GM18511 (cell line): ENCODE measurements around the gene ZC3H14.
"Not testable (repeated sequence)": the region's sequence is repeated elsewhere in the genome, so short reads cannot be mapped to it uniquely, and the experiment has no call there.

Source experiments
- ATAC-seq: cut with Tn5 transposase; IDR thresholded peaks from one replicate; pipeline ENCODE4 v1.9.1; 2021; ENCODE audit warnings: mild to moderate bottlenecking, moderate library complexity; ENCODE audit not compliant: unreplicated experiment

Gene ZC3H14, protein sequence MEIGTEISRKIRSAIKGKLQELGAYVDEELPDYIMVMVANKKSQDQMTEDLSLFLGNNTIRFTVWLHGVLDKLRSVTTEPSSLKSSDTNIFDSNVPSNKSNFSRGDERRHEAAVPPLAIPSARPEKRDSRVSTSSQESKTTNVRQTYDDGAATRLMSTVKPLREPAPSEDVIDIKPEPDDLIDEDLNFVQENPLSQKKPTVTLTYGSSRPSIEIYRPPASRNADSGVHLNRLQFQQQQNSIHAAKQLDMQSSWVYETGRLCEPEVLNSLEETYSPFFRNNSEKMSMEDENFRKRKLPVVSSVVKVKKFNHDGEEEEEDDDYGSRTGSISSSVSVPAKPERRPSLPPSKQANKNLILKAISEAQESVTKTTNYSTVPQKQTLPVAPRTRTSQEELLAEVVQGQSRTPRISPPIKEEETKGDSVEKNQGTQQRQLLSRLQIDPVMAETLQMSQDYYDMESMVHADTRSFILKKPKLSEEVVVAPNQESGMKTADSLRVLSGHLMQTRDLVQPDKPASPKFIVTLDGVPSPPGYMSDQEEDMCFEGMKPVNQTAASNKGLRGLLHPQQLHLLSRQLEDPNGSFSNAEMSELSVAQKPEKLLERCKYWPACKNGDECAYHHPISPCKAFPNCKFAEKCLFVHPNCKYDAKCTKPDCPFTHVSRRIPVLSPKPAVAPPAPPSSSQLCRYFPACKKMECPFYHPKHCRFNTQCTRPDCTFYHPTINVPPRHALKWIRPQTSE

DNA sequence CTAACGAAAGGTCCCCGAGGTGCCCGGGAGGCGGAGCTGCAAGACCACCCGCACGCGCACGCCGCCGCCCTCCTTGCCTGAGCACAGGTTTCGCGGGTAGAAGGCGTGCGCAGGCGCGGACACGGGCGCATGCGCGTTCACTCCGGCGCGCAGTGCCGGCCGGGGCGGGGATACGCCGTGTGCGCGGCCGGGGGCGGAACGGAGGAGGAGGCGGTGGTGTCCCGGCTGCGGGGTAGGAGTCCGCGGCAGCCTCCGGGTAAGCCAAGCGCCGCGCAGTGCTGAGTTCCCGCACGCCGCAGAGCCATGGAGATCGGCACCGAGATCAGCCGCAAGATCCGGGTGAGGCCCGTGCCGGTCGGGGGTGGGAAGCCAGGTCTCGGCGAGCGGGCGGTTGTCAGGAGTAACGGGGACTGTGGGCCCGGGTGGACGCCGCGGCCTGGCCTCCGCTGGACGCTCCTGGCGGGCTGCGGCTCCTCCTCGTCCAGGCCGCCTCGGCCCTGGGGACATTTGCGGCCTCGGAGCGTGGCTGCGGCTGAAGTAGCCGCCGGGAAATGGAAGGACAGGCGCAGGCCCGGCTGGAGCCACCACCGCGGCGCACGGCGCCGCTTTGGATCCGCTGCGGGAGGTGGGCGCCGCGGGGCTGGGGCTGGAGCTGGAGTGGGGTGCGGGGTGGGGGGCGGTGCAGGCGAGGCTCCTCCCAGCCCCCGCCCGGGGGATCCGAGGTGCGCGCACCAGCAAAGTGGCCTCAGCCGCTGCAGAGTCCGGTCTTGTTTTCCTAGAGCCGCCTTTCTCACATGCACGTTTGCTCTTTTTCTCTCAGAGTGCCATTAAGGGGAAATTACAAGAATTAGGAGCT is at the start of gene ZC3H14:
Gene ZC3H14, plus strand, starts transcription at position 207 of the 856 bp plus-strand sequence. Its CDS starts 97 bp downstream, at position 304.
- ATAC-seq, result peak; percentile 95

DNA sequence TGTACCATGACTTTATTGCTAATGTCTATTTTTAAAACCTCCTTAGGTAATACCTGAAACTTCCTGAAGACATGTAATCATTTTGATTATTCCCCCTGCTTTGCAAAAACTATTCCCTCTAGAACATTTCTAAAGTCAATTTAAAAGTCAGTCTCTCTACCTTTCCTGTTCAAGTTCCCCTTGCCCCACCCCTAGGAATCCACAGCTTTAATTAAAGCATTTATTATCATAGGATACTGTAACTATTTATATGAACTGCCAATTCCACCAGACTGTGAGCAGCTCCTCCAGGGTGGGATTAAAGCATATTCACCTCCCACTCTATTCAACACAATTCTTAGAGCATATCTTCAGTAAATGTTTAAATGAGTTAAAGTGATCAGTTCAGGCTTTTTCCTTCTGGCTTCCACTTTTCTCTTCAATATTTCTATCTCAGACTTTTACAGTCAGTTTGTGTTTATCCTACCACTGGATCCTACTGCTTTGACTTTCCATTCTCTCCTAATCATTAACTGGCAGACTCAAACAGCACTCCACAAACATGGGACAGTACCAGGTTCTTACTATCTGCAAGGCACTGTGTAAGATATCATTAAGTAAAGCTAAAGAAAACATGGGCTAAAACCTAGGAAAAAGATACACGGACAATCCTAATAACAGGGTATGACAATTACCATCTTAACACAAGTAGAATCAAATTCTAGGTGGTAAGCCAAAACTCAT is 47.2 kb upstream of the ZC3H14 start:
- ATAC-seq, result no peak

DNA sequence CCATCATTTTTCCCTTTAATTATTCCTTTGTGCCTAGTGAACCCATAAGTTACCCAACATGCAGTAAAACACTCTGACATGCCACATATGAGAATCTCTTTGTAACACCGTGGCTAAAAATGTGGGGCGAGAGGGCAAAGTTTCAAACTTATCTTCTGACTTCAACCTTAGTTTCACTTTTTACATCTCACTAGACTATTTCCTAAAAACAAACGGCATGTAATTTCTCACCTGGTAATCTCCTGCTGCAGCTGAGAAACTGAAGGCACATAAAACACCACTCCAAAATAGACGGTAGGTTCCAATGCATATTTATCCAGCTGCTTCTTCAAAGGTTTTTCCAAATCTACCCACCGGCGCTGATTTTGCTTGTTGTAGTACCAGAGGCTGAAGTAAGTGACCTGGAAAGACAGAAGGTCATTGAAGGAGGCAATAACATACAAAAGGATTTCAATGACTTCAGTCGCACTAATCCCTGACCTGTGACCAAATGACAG is 45.9 kb upstream of the ZC3H14 start:
- ATAC-seq, result no peak

DNA sequence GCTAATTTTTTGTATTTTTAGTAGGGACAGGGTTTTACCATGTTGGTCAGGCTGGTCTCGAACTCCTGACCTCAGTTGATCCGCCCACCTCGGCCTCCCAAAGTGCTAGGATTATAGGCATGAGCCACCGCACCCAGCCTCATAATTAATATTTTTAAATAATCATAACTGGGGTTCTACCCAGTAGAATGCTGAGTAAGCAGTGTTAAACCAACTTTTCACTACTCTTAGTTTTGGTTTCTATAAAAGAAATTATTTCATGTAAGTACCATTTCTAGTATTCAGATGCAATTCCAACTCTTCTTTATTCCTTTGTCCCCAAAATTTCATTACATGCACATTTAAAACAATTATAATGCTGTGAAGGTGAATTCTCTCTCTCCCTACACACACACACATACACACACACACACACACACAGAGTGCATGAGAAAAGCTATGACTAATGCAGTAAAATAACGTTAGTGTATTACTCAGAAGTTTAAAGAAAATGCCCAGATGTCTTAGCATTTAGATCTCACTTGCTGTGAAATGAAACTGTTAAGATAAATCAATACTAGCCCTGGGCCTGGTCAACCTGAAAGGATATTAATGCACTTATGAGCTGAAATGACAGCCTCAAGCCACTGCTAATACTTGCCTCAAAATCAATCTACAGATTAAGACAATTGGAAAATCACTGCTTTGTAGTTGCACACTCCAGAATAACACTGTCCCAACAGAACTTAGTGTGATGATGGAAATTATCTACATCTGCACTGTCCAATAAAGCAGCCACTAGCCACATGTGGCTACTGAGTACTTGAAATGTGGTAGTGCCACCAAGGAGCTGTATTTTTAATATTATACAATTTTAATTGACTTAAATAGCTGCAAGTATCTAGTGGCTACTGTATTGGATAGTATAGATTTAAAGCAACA is 44.0 kb upstream of the ZC3H14 start:
- no peak for ATAC-seq

DNA sequence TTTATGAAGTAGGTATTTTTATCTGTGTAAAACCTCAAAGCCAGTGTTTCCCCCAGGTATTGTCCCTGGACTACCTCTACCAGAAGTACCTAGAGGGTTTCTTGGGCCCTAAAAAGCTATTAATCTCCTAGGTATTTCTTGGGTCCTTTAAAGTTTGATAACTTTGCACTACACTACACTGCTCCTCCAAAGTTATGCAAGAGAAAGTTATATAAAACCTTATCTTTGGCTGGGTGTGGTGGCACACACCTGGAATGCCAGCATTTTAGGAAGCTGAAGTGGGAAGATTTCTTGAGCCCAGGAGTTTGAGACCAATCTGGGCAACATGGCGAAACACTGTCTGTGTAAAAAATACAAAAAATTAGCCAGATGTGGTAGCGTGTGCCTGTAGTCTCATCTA is 42.9 kb upstream of the ZC3H14 start:
- ATAC-seq, result no peak

DNA sequence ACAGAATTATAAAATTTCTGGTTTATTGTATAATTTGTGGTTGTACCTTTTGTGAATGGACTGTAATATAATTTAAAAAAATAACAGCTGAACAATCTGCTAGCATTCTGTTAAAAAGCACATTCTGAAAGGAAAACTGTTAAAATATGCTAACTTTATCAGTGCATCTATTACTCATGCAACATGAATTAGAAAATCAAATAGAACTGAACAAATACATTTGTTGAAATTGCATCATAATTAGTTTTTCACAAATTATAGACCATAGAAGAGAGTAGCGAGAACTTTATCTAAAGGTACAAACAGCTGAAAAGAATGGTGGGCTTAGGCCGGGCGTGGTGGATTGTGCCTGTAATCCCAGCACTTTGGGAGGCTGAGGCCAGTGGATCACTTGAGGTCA is 41.0 kb upstream of the ZC3H14 start:
- ATAC-seq, result no peak

DNA sequence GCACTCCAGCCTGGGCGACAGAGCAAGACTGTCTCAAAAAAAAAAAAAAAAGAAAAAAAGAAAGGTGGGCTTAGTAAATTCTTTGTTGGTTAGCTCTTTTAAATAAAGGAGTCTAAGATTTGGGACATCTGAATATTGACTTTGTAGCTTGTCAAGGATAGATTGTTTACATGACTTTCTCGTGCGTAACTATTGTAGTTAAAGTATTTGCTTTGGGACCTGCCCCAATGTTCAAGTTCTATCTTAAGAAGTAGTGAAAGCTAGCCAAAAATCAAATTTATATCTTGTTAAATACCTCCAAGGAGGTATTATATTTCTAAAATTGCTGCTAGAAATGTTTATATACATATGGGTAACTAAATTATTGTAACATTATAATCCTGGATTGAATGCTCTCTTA is 40.4 kb upstream of the ZC3H14 start:
- ATAC-seq, result no peak

DNA sequence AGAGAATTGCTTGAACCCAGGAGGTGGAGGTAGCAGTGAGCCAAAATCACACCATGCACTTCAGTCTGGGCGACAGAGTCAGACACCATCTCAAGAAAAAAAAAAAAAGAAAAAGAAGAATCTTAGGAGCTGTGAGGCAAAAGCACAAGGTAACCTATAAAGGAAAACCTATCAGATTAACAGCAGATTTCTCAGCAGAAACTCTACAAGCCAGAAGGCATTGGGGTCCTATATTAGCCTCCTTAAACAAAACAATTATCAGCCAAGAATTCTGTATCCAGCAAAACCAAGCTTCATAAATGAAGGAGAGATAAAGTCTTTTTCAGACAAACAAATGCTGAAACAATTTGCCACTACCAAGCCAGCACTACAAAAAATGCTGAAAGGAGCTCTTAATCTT is 32.9 kb upstream of the ZC3H14 start:
- not testable (repeated sequence) for ATAC-seq

DNA sequence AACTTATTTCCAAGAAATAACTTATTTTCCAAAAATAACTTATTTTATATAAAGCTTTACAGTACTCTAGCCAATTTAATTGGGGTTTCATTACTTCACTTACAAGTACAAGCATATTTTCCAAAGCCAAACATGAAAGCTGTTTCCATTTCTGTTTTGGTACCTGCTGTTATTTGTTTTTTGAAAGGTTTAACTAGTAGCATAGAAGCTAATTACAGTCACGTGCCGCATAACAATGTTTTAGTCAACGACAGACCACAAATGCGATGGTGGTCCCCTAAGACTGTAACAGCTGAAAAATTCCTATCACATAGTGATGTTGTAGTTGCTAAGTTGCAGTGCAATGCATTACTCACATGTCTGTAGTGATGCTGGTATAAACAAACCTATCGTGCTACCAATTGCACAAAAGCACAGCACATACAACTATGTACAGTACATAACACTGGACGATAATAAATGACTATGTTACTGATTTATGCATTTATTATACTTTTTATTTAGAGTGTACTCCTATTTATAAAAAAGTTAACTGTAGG is 29.7 kb upstream of the ZC3H14 start:
- ATAC-seq, result no peak

DNA sequence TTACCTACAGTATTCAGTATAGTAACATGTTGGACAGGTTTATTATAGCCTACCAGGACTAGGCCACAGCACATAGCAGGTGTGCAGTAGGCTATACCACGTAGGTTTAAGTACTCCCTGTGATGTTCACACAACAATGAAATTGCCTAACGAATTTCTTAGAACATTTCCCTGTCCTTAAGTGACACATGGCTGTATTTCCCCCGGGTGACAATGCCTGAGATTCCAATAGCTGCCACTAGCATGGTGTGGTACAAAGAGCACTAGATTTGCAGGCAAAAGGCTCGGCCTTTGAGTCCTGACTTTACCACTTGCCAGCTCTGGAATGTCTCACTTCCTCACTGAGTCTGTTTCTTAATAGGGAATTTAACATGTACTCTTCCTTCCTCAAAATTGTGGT is 27.7 kb upstream of the ZC3H14 start:
- no peak for ATAC-seq

DNA sequence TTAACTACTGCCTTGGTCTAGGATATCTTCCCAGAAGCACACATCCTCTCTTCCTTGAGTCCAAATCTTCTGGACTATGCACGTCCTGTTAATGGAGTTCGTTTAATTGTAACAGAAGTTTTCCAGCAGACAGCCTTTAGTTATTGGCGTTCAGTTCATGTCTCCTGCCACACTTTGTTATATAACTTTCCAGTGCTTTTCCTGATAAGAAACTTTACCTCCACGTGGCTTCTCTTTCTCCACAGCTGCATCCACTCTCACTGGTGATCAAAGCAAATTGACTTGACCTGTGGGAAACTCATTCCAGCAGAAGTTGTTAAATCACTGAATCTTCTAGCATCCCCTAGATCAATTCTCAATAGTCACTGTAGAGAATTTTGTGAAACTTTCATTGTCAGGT is 27.0 kb upstream of the ZC3H14 start:
- no peak for ATAC-seq

DNA sequence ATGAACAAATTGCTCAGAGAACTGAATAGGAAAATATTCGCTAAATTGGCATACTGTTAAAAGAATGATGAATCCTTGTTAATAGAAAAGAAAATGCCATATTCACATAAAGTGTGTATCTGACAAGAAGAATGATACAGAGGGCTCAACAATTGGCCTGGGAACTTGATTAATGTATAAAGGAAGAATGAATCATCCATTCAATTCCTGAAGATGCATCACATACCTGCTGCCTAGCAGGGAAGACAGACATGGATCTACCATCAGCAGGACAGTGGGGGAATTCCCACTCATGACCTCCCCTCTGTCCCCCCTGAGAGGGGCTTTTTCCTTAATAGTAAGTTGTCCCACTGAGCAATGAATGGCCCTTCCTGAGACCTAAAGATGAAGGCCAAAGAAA is 21.5 kb upstream of the ZC3H14 start:
- no peak for ATAC-seq

DNA sequence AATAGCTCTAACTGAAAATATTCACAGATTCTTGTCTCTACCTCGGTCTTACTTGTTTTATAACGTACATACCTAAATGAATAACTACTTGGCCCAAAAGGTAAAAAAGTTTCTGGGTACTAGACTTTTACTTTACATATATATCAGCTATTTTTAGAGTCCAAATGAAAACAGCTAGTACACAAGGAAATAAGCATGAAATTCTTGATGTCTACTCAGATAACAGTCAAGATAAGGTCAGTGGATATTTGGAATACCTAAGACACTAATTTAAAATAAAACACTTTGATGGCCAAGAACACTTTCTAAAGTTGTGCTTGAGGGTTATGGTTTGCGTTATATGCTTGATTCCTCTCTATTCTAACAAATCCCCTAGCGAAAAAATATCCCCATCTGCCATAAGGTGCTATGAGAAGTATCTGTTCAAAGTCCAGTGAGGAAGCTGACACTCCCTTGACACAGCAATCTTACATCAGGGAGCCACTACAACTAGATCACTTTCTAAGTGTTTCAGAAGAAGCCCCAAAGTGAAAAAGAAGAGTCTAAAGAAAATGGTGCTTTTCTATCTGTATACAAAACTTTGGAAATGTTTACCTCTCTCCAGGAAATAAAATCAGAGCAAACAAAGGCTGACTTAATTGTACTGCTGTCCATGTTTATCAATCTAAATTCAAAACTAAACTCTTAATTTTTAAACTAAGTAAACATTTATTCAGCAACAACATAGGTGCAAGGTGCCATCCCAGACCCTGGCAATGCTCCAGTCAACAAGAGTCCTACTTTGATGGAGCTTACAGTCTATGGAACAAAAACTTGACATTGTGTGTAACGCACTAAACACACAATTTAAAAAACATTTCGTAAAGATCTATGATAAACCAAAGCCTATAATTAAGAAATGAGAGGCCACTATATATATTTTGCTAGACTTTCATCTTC is 19.7 kb upstream of the ZC3H14 start:
- no peak for ATAC-seq

DNA sequence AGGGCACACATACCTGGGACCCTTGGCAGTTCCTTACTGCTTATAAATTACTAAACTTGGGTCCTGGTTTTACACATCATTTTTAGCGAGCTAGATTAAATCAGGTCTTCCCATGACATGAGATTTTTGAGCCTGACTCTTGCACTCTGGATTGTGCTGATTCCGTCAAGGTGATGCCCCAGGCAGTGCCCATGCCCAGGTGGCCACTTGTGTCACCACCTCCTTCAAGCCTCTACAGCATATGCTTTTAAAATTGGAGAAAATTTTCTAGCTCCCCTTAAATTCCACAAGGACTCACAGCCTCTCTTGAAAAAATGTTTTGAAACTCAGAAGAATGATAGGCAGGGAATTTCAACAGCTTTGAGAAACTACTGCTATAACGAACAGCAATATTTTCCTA is 17.6 kb upstream of the ZC3H14 start:
- no peak for ATAC-seq

DNA sequence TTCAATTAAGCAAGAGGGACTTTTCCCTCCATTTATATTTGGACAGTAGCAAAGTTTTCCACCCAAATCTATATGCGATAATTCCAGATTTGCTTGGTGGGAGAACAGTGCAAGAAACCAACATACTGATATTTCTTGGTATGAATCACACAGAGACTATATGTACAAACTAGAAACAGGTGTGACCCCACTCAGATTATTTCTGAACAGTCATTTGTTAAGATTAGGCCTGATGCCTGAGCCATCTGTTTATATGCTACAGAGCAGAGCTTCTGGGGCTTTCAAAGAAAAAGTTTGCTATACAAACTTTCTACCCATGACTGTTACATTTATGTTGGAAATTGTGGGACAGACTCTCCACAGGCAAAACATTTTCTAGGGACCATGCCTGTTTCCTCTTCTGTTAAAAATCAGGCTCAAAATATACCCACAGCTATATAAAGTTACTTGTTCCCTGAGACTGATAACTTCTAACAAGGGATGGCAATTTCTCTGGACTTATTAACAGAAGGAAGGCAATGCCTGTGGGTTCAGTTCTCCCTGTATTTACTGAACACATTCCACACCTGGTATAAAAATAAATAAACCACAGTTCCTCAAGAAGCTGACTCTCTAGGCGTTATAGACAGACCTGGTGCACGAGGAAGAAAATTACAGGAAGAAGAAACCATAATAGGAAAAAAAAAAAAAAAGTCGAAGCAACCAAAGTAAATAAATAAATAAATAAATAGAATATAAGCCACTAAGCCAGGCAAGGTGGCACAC is 16.0 kb upstream of the ZC3H14 start:
- ATAC-seq, result no peak

DNA sequence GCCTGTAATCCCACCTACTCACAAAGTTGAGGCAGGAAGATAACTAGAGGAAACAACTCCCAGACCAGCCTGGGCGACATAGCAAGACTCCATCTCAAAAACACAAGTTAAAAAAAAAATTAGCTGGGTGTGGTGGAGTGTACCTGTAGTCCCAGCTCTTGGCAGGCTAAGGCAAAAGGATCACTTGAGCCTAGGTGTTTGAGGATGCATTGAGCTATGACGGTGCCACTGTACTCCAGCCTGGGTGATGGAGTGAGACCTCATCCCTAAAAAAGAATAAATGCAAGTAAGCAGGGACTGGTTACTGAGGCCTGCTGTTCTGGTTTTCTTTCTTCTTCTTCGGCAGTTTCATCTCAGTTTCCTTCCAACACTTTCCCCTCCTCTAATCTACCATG is 15.5 kb upstream of the ZC3H14 start:
- no peak for ATAC-seq

DNA sequence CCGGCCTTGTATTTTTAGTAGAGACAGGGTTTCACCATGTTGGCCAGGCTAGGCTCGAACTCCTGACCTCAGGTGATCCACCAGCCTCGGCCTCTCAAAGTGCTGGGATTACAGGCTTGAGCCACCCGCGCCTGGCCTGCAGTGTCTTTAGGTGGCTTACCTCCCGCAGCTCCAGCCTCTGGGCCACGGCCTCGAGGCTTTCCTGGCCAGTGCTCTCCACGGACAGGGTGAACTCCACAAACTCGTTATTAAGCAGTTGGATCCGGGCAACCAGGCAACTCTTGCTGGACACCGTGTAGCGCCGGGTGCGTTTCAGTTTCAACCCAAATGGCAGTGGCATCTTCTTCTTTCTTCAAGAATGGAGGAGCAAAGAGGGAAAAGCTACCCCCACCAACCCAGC is 12.8 kb upstream of the ZC3H14 start:
- no peak for ATAC-seq
